ENCODE results near the gene TANGO2. TPM values are rescaled to one million over a fixed set of nuclear protein-coding genes. Genes with fewer than 3 reads are reported as not detected.

Gene TANGO2
- total and polyA plus RNA-seq, 10 of the 15 experiments (the other 5 are each of a cell fraction or from before 2014, with no cell fraction given), result 4.0 to 24.8 (median 20.9) TPM

DNA sequence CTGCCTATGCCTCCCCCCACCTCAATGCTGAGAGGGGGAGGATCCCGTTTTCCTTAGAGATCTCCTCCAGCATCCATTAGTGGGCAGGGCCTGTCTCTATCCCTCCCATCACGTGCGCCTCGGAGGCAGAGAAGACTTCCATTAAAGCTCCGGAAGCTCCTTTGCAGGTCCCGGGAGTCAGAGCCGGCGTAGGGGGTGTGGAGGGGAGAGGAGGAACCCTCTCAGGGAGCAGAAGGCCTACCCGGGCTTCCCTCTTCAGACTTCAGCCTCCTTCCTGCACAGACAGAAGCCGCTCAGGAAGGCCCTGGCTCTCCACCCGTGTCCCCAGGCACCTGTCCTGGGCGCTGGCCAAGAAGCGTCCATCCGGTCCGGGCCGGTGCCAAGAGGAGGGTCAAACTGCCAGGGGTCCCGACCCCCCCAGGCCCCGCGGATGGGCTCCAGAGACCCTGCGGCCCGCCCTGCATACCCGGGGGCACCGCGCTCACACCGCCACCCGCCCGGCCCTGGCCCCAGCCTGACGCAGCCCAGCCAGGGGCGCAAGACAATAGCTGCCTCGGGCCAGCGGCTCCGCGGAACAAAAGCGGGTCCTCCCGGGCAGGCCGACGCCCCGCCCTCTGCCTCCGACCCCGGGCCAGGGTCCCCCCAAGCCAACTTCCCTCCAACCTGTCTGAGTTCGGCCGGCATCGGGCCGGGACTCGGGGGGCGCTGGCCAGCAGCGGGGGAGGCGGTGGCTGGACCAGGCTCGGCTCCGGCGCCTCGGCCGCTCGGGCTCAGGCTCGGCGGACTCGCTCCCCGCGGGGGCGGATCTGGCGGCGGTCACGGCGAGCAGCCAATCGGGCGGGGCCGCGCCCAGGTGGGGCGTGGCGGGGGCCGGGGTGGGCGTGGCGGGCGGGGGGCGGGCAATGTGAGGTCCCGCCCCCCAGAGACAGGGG lies 34.2 kb upstream of the TANGO2 start:
- H3K9me3 ChIP-seq (replicated peaks; ENCODE audit: control insufficient read depth, insufficient read depth, low read length), result no peaks in the 10 kb centered on the region
- no peak overlapping the region for H3K27ac ChIP-seq (ENCODE audit: control insufficient read depth, insufficient read depth)
- RAD21 ChIA-PET (ENCODE audit: unreplicated experiment), result interaction anchor here (1.4 kb wide), 1 partner anchor 27 kb away, joined by 3 read pairs; no protein-coding TSS in a partner anchor
- in situ Hi-C loops (cut with MboI), result no loop called here
- peak overlapping the region; percentile 81 for H2AFZ ChIP-seq (ENCODE audit: control insufficient read depth, low read depth, low read length)
- ATAC-seq (peak; percentile 95), FAIRE-seq (no peak), DNase-seq (ENCODE audit: low read depth, low spot score) (no peak)
- H3K36me3 ChIP-seq (ENCODE audit: control insufficient read depth in 2 of 2, insufficient read depth in 2 of 2, low read length in 1 of 2), result no peaks in the 10 kb centered on the region
- no peaks in the 10 kb centered on the region for H3K4me1 ChIP-seq (ENCODE audit: control insufficient read depth, insufficient read depth, low read length)
- H3K4me2 ChIP-seq (ENCODE audit: control insufficient read depth, insufficient read depth), result peak overlapping the region; percentile 93
- H3K9ac ChIP-seq (ENCODE audit: control insufficient read depth, insufficient read depth, low read length), result no peak overlapping the region; the same call in 1 of the 2 replicates
- POLR2A ChIA-PET, result no interaction called here
- intact Hi-C loops (cut with micrococcal nuclease; ENCODE audit: unreplicated experiment), result no loop called here
- SMC1A ChIA-PET (ENCODE audit: uncharacterized antibody, unreplicated experiment), result no interaction called here
- TF ChIP-seq MXI1 (IDR thresholded peaks at IDR 0.05; ENCODE audit: low read depth, low read length) (no peak), MYC (IDR thresholded peaks at IDR 0.05; ENCODE audit: insufficient read depth, insufficient read length, insufficient replicate concordance, low read length, severe bottlenecking) (no peak), CBX5 (IDR thresholded peaks at IDR 0.05; ENCODE audit: low read depth) (no peak), EGR1 (IDR thresholded peaks at IDR 0.05; ENCODE audit: borderline replicate concordance in 1 of 2, low read depth in 2 of 2, low read length in 2 of 2) (peak in 1 of 2 experiments; percentile 93; a peak in 2 of 3 replicates), LARP7 (IDR thresholded peaks at IDR 0.05) (peak; percentile 19; the same call in 1 of the 2 replicates)
- TF ChIP-seq, protein P1, sequence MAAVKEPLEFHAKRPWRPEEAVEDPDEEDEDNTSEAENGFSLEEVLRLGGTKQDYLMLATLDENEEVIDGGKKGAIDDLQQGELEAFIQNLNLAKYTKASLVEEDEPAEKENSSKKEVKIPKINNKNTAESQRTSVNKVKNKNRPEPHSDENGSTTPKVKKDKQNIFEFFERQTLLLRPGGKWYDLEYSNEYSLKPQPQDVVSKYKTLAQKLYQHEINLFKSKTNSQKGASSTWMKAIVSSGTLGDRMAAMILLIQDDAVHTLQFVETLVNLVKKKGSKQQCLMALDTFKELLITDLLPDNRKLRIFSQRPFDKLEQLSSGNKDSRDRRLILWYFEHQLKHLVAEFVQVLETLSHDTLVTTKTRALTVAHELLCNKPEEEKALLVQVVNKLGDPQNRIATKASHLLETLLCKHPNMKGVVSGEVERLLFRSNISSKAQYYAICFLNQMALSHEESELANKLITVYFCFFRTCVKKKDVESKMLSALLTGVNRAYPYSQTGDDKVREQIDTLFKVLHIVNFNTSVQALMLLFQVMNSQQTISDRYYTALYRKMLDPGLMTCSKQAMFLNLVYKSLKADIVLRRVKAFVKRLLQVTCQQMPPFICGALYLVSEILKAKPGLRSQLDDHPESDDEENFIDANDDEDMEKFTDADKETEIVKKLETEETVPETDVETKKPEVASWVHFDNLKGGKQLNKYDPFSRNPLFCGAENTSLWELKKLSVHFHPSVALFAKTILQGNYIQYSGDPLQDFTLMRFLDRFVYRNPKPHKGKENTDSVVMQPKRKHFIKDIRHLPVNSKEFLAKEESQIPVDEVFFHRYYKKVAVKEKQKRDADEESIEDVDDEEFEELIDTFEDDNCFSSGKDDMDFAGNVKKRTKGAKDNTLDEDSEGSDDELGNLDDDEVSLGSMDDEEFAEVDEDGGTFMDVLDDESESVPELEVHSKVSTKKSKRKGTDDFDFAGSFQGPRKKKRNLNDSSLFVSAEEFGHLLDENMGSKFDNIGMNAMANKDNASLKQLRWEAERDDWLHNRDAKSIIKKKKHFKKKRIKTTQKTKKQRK (IDR thresholded peaks at IDR 0.05; ENCODE audit: low read depth, low read length), result no peak
- CTCF ChIA-PET, result no interaction called here
- no peaks in the 10 kb centered on the region for H4K20me1 ChIP-seq (ENCODE audit: control insufficient read depth, insufficient read depth)
- H3K79me2 ChIP-seq (ENCODE audit: control insufficient read depth, insufficient read depth, low read length), result no peaks in the 10 kb centered on the region
- H3K27me3 ChIP-seq (replicated peaks in 1 of 2; ENCODE audit: control insufficient read depth in 2 of 2, insufficient read depth in 2 of 2, low read length in 1 of 2), result peaks cover 0 to 2% of the 10 kb centered on the region in 2 experiments; a peak in 1 of 4 replicates
- peak overlapping the region; percentile 60; the same call in 1 of the 2 replicates for H3K4me3 ChIP-seq
- no TSS peak for BruUV-seq (replicated peaks)
- 28% methylated on average over 44 of the region's 76 CpGs for WGBS (ENCODE audit: insufficient coverage, insufficient replicate concordance, low lambda C conversion rate, missing lambda C conversion rate)
